ENCODE data around the gene EDA.

DNA sequence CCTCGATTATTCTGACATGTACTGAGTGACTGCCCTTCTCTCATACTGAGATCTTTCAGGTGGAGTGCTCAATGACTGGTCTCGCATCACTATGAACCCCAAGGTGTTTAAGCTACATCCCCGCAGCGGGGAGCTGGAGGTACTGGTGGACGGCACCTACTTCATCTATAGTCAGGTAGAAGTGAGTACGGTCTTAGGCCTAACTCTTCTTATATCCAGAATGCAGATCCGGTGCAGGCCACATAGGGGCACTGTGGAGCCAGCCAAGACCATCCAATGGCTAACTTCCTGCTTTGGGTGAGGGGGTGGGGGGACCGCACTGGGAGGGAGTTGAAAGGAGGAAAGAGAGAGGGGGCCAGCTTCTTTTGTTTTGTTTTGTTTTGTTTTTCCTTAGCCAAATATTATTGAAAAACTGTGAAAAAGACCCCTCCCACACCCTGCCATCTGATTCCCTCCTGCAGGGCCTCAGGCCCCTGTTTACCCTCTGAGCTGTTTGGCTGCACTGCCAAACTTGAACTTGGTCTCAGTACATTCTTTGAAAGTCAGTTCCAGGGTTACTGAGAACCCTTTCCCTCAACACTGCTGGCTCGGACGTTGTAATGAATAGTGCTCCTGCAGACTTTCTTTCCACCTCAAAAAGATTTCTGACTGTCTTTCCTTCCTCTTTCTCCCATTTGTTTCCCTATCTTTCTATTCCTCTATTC is 417.6 kb downstream of the EDA start:
- TF ChIP-seq, protein P1, sequence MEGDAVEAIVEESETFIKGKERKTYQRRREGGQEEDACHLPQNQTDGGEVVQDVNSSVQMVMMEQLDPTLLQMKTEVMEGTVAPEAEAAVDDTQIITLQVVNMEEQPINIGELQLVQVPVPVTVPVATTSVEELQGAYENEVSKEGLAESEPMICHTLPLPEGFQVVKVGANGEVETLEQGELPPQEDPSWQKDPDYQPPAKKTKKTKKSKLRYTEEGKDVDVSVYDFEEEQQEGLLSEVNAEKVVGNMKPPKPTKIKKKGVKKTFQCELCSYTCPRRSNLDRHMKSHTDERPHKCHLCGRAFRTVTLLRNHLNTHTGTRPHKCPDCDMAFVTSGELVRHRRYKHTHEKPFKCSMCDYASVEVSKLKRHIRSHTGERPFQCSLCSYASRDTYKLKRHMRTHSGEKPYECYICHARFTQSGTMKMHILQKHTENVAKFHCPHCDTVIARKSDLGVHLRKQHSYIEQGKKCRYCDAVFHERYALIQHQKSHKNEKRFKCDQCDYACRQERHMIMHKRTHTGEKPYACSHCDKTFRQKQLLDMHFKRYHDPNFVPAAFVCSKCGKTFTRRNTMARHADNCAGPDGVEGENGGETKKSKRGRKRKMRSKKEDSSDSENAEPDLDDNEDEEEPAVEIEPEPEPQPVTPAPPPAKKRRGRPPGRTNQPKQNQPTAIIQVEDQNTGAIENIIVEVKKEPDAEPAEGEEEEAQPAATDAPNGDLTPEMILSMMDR (IDR thresholded peaks at IDR 0.05): no peak
- TF ChIP-seq POLR2A (IDR thresholded peaks at IDR 0.05) (no peak), POLR2AphosphoS5 (IDR thresholded peaks at IDR 0.05; ENCODE audit: insufficient read depth in 1 of 2, low read depth in 1 of 2) (no peak)

Data from vagina (tissue), 2 donors.